Uterus (tissue), 4 donors: ENCODE data around the gene CCDC178. TPM values are rescaled to one million over a fixed set of nuclear protein-coding genes. Genes with fewer than 3 reads are reported as not detected.

Experiments
- DNase-seq, 2 donors: peaks; one replicate each; pipeline ENCODE4 v3.0.0-alpha.2; 2019 to 2020
- H3K27ac ChIP-seq, 2 donors: fragments of 200-600 bp; sonication (generic); 1 replicate in 1 of 2; 2 replicates in 1 of 2; pipeline ENCODE4 v1.5.1; 2016 to 2018
- H3K27me3 ChIP-seq, 2 donors: fragments of 200-600 bp; sonication (generic); one replicate each; pipeline ENCODE4 v1.5.1; 2018 to 2019; ENCODE audit warnings: control low read depth in 1 of 2
- H3K36me3 ChIP-seq, 2 donors: fragments of 200-600 bp; sonication (generic); one replicate each; pipeline ENCODE4 v1.5.1; 2019; ENCODE audit warnings: control low read depth in 1 of 2
- H3K4me1 ChIP-seq, 2 donors: fragments of 200-600 bp; sonication (generic); one replicate each; pipeline ENCODE4 v1.5.1; 2018 to 2019; ENCODE audit warnings: control low read depth in 1 of 2
- H3K4me3 ChIP-seq, 2 donors: fragments of 200-600 bp; sonication (generic); 1 replicate in 1 of 2; 2 replicates in 1 of 2; pipeline ENCODE4 v1.5.1; 2018 to 2019; ENCODE audit warnings: mild to moderate bottlenecking in 1 of 2
- H3K9me3 ChIP-seq, 2 donors: fragments of 200-600 bp; sonication (generic); one replicate each; pipeline ENCODE4 v1.5.1; 2019; ENCODE audit warnings: control low read depth in 1 of 2
- CTCF ChIP-seq, 4 experiments: fragments of 200-600 bp in 2 of 4; fragments of 450-650 bp in 2 of 4; sonication (generic) in 2 of 4; IDR thresholded peaks; one replicate each; pipeline ENCODE4 v1.5.1; 2016 to 2019; ENCODE audit warnings: antibody characterized with exemption in 4 of 4, mild to moderate bottlenecking in 2 of 4, moderate library complexity in 1 of 4
- POLR2A ChIP-seq, 2 donors: fragments of 450-650 bp; IDR thresholded peaks; one replicate each; pipeline ENCODE4 v1.6.1; 2016; ENCODE audit warnings: antibody characterized with exemption in 2 of 2, mild to moderate bottlenecking in 1 of 2, moderate library complexity in 1 of 2
- intact Hi-C: fragments of 100-400 bp; cut with DNase I; formaldehyde crosslinking; loops from one replicate; pipeline ENCODE4 v1.15.1; 2023; ENCODE audit warnings: low total_unique reads
- total RNA-seq, 4 donors: library from RNA; depleted of rRNA in 3 of 4; stranded (reverse); fragments of >200 nt in 3 of 4; gene quantifications; one replicate each; pipeline versions ENCODE4 v1.1.0 to v1.2.4, GENCODE V29; 2014 to 2023
- donor health status: DM: yes; HTN: yes; CAD: no.

The CCDC178 gene
- total RNA-seq, 4 donors from 2014 or later = 1.0 to 28.7 (median 8.8) TPM

GRCh38 chr18:33330711-33331110 is 109.8 kb downstream of the CCDC178 start:
- Histone ChIP-seq H3K4me3 (no peak overlapping the region), H3K27ac (no peak overlapping the region), H3K27me3 (no peaks in the 10 kb centered on the region), H3K9me3 (no peaks in the 10 kb centered on the region), H3K4me1 (no peaks in the 10 kb centered on the region), H3K36me3 (no peaks in the 10 kb centered on the region)
- intact Hi-C loops = no loop called here
- no peak for DNase-seq
- TF ChIP-seq POLR2A (IDR thresholded peaks at IDR 0.05) (no peak), CTCF (IDR thresholded peaks at IDR 0.05) (no peak)

- H3K9me3 ChIP-seq = no peaks in the 10 kb centered on the region
- DNase-seq = no peak
- TF ChIP-seq POLR2A (IDR thresholded peaks at IDR 0.05) = no peak
- H3K36me3 ChIP-seq = no peaks in the 10 kb centered on the region
- no peaks in the 10 kb centered on the region for H3K27me3 ChIP-seq
- H3K4me3 ChIP-seq = no peak overlapping the region
- intact Hi-C loops = no loop called here
- H3K4me1 ChIP-seq = no peaks in the 10 kb centered on the region
- no peak overlapping the region for H3K27ac ChIP-seq
Measured at GRCh38 chr18:33326975-33327374, 113.5 kb downstream of the CCDC178 start.

- H3K9me3 ChIP-seq = no peaks in the 10 kb centered on the region
Measured at GRCh38 chr18:33317640-33318039, 122.9 kb downstream of the CCDC178 start.

GRCh38 chr18:33316146-33316587 is 124.4 kb downstream of the CCDC178 start:
- Histone ChIP-seq H3K4me1 (no peaks in the 10 kb centered on the region), H3K27me3 (no peaks in the 10 kb centered on the region), H3K27ac (no peak overlapping the region), H3K36me3 (no peaks in the 10 kb centered on the region), H3K4me3 (no peak overlapping the region), H3K9me3 (no peaks in the 10 kb centered on the region)
- intact Hi-C loops = no loop called here
- DNase-seq = no peak
- TF ChIP-seq CTCF (IDR thresholded peaks at IDR 0.05) = no peak
- TF ChIP-seq POLR2A (IDR thresholded peaks at IDR 0.05) = no peak

More at GRCh38 chr18:33317640-33318039, 122.9 kb downstream of the CCDC178 start:
- no peaks in the 10 kb centered on the region for H3K36me3 ChIP-seq
- no peak for DNase-seq
- intact Hi-C loops = no loop called here
- TF ChIP-seq CTCF (IDR thresholded peaks at IDR 0.05) = no peak
- TF ChIP-seq POLR2A (IDR thresholded peaks at IDR 0.05) = no peak
- no peaks in the 10 kb centered on the region for H3K27me3 ChIP-seq
- no peak overlapping the region for H3K27ac ChIP-seq
- no peak overlapping the region for H3K4me3 ChIP-seq
- no peaks in the 10 kb centered on the region for H3K4me1 ChIP-seq

GRCh38 chr18:33307520-33307919 is 133.0 kb downstream of the CCDC178 start:
- H3K4me1 ChIP-seq = no peaks in the 10 kb centered on the region

More at GRCh38 chr18:33307520-33307919, 133.0 kb downstream of the CCDC178 start:
- no peak overlapping the region for H3K27ac ChIP-seq
- H3K27me3 ChIP-seq = no peaks in the 10 kb centered on the region
- intact Hi-C loops = no loop called here
- TF ChIP-seq CTCF (IDR thresholded peaks at IDR 0.05) = no peak
- TF ChIP-seq POLR2A (IDR thresholded peaks at IDR 0.05) = no peak
- H3K36me3 ChIP-seq = no peaks in the 10 kb centered on the region
- H3K9me3 ChIP-seq = no peaks in the 10 kb centered on the region
- DNase-seq = no peak
- no peak overlapping the region for H3K4me3 ChIP-seq
